ENCODE results near the gene NUP42. TPM values are rescaled to one million over a fixed set of nuclear protein-coding genes. Genes with fewer than 3 reads are reported as not detected.

Gene NUP42
- total RNA-seq, 4 donors from 2014 or later, result 16.6 to 31.6 (median 23.6) TPM

DNA sequence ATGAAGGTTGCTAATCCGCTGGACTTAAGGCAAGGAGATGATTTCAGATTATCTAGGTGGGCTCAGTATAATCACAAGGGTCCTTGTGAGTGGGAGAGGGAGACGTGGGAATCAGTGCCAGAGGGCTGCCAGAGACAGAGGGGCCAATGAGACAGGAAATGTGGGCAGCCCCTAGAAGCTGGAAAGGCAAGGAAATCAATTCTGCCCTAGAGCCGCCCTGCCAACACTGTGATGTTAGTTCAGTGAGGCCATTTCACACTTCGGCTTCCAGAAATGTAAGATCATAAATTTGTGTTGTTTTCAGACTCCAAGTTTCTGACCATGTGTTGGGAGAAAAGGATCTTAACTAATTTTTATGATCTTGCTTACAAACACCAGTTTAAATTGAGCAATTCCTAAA lies 61.1 kb downstream of the NUP42 start:
- intact Hi-C loops (cut with DNase I), result no loop called here
- Histone ChIP-seq H3K4me3 (no peak overlapping the region), H3K36me3 (no peaks in the 10 kb centered on the region), H3K27me3 (peaks cover 0 to 9% (median under 1%) of the 10 kb centered on the region in 4 donors), H3K4me1 (peaks cover 7 to 16% (median 13%) of the 10 kb centered on the region in 4 donors), H3K9me3 (no peaks in the 10 kb centered on the region), H3K27ac (replicated peaks in 1 of 4) (peak overlapping the region in 2 of 4 donors; percentile 1 to 11)
- peak; percentile 70 for DNase-seq (ENCODE audit: extremely low spot score)
- TF ChIP-seq POLR2AphosphoS5 (IDR thresholded peaks at IDR 0.05), result no peak
- TF ChIP-seq POLR2A (IDR thresholded peaks at IDR 0.05; ENCODE audit: low read depth), result no peak
- 69% methylated on average over 4 of the region's 4 CpGs for WGBS

DNA sequence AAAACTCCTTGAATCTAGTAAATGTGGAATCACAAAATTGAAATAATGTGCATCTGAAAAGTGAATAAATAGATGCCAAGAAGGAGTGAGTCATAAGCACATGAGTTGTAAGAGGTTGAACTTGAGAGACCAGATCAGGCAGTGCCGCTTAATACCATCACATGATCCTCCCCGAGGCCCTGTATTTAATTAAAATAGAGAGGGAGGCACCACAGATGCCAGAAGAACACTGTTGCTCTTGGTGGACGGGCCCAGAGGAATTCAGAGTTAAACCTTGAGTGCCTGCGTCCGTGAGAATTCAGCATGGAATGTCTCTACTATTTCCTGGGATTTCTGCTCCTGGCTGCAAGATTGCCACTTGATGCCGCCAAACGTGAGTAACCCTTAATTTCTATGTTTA lies 64.7 kb downstream of the NUP42 start, which contains the start of gene GPNMB:
TSS of gene GPNMB (plus strand) at position 221 of the 400 bp plus-strand sequence. CDS start at position 304, 83 bp downstream.
- TF ChIP-seq POLR2AphosphoS5 (IDR thresholded peaks at IDR 0.05), result peak in 1 of 2 donors; percentile 61
- no peak for TF ChIP-seq EP300 (IDR thresholded peaks at IDR 0.05)
- Histone ChIP-seq H3K27me3 (peaks cover 0 to 27% (median 2%) of the 10 kb centered on the region in 4 donors), H3K9me3 (no peaks in the 10 kb centered on the region), H3K4me3 (peak within 1 kb of the TSS; percentile 50 to 61 (median 53)), H3K36me3 (no peaks in the 10 kb centered on the region), H3K4me1 (peaks cover 13 to 23% (median 19%) of the 10 kb centered on the region in 4 donors), H3K27ac (replicated peaks in 1 of 4) (peak within 1 kb of the TSS; percentile 65 to 77 (median 72))
- 53% methylated on average over 7 of the region's 7 CpGs for WGBS
- no peak for DNase-seq (ENCODE audit: extremely low spot score)
- intact Hi-C loops (cut with DNase I), result no loop called here

DNA sequence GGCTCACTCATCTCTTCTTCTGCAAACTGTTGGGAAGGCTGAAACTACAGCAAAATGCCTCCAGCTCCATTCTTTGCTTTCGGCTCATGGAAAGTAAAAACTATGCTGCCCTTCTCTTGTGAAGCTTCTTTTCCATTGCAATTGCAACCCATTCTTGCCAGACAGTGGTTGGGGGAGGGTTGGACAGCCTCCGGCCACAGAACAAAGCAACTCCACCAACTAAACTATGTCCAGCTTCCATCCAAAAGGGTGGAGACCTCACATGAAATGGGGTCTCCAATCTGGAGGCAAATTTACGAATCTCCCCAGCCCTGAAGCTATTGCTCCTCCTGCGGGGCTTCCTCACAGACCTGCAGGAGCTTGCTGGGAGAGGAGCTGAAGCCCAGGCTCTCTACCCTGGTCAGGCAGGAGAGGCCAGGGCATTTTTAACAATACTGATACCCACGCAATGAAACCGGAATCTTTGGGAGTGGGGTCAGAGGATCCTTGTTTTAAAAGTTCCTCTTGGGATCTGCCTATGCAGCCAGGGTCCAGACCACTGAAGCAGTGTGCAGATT lies 65.3 kb downstream of the NUP42 start:
- Histone ChIP-seq H3K4me1 (peaks cover 13 to 23% (median 19%) of the 10 kb centered on the region in 4 donors), H3K9me3 (peaks cover 0 to 5% (median under 1%) of the 10 kb centered on the region in 4 donors), H3K27me3 (peaks cover 0 to 27% (median 2%) of the 10 kb centered on the region in 4 donors), H3K36me3 (no peaks in the 10 kb centered on the region), H3K27ac (replicated peaks in 1 of 4) (peak overlapping the region; percentile 65 to 77 (median 72)), H3K4me3 (peak overlapping the region; percentile 50 to 61 (median 53))
- DNase-seq (ENCODE audit: extremely low spot score), result no peak
- intact Hi-C loops (cut with DNase I), result no loop called here
- TF ChIP-seq POLR2A (IDR thresholded peaks at IDR 0.05; ENCODE audit: low read depth) (no peak), EP300 (IDR thresholded peaks at IDR 0.05) (no peak), POLR2AphosphoS5 (IDR thresholded peaks at IDR 0.05) (no peak)
- TF ChIP-seq, protein P1, sequence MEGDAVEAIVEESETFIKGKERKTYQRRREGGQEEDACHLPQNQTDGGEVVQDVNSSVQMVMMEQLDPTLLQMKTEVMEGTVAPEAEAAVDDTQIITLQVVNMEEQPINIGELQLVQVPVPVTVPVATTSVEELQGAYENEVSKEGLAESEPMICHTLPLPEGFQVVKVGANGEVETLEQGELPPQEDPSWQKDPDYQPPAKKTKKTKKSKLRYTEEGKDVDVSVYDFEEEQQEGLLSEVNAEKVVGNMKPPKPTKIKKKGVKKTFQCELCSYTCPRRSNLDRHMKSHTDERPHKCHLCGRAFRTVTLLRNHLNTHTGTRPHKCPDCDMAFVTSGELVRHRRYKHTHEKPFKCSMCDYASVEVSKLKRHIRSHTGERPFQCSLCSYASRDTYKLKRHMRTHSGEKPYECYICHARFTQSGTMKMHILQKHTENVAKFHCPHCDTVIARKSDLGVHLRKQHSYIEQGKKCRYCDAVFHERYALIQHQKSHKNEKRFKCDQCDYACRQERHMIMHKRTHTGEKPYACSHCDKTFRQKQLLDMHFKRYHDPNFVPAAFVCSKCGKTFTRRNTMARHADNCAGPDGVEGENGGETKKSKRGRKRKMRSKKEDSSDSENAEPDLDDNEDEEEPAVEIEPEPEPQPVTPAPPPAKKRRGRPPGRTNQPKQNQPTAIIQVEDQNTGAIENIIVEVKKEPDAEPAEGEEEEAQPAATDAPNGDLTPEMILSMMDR (IDR thresholded peaks at IDR 0.05), result no peak
- WGBS, result 79% methylated on average over 6 of the region's 6 CpGs

DNA sequence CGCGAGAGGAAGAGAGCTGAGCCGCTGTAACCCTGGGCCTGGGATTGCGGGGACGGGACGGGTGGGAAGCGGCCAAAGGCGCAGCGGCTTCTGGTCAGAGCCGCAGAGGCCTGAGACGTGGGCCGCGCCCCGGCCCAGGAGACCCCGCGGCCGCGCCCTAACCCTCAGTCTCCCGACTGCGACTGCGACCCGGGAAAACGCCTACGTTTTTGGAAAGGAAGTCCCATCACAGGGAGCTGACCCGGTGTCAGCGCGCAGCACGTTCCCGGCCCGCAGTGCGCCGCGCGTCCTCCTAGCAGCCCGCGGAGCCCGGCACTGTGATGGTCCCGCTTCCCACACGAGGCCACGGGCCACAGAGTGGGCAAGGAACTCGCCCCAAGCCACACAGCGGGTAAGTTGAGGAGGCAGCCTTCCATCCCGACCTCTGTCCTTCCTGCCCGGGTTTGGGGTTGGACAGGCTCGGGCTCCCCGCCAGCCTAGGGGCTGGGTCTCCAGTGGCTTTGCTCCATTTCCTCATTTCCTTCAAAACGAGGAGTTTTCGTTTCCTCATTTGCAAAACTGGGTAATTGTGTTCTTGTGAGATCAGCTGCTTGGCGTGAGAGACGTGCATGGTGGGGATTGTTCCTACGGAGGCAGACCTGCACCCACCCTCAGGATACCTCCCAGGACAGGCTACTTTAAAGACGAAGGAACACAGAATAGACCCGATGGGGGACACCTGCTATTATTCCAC lies 65.9 kb downstream of the NUP42 start:
- Histone ChIP-seq H3K4me1 (peaks cover 8 to 20% (median 17%) of the 10 kb centered on the region in 4 donors), H3K36me3 (no peaks in the 10 kb centered on the region), H3K4me3 (peak overlapping the region; percentile 50 to 61 (median 53)), H3K27ac (replicated peaks in 1 of 4) (peak overlapping the region; percentile 65 to 77 (median 72)), H3K9me3 (peaks cover 0 to 6% (median 2%) of the 10 kb centered on the region in 4 donors), H3K27me3 (peaks cover 0 to 27% (median 2%) of the 10 kb centered on the region in 4 donors)
- no peak for TF ChIP-seq POLR2A (IDR thresholded peaks at IDR 0.05; ENCODE audit: low read depth)
- TF ChIP-seq POLR2AphosphoS5 (IDR thresholded peaks at IDR 0.05), result no peak
- TF ChIP-seq, protein P1 (IDR thresholded peaks at IDR 0.05), result no peak
- TF ChIP-seq EP300 (IDR thresholded peaks at IDR 0.05), result no peak
- 22% methylated on average over 47 of the region's 53 CpGs for WGBS
- DNase-seq (ENCODE audit: extremely low spot score), result no peak
- intact Hi-C loops (cut with DNase I), result no loop called here

DNA sequence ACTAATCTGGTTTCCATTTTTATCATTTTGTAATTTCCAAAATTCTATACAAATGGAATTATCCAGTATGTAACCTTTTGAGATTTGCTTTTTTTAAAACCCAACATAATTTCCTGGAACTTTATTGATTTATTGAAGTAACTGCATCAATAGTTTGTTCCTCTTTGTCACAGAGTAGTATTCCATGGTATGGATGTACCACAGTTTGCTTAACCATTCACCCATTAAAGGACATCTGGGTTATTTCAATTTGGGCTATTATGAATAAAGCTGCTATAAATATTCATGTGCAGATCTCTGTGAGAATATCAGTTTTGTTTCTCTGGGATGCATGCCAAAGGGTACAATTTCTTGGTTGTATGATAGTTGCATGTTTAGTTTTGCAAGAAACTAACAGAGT lies 67.6 kb downstream of the NUP42 start:
- no peak for DNase-seq (ENCODE audit: extremely low spot score)
- Histone ChIP-seq H3K36me3 (peaks cover 0 to 7% (median 0%) of the 10 kb centered on the region in 4 donors), H3K27ac (replicated peaks in 1 of 4) (no peak overlapping the region), H3K4me3 (no peak overlapping the region), H3K9me3 (peaks cover 0 to 6% (median 2%) of the 10 kb centered on the region in 4 donors), H3K27me3 (peaks cover 0 to 27% (median 2%) of the 10 kb centered on the region in 4 donors), H3K4me1 (peaks cover 0 to 13% (median 10%) of the 10 kb centered on the region in 4 donors)
- intact Hi-C loops (cut with DNase I), result no loop called here
- TF ChIP-seq POLR2A (IDR thresholded peaks at IDR 0.05; ENCODE audit: low read depth), result no peak
- no peak for TF ChIP-seq EP300 (IDR thresholded peaks at IDR 0.05)
- TF ChIP-seq POLR2AphosphoS5 (IDR thresholded peaks at IDR 0.05), result no peak
- TF ChIP-seq, protein P1 (IDR thresholded peaks at IDR 0.05), result no peak

Other genes with a start within 250 kb of the NUP42 start
- gene HYCC1, start 167.9 kb upstream of the NUP42 start, total RNA-seq, result 10 to 100 TPM; 39.2 to 62.6 (median 47.2) TPM
- gene KLHL7, start 76.3 kb upstream of the NUP42 start, total RNA-seq, result 10 to 100 TPM; 20.4 to 36.2 (median 30.8) TPM
- 10 to 100 TPM; 46.1 to 94.9 (median 60.7) TPM for gene GPNMB, start 64.7 kb downstream of the NUP42 start, total RNA-seq
- gene MALSU1, start 117.3 kb downstream of the NUP42 start, total RNA-seq, result 10 to 100 TPM; 39.0 to 74.2 (median 63.3) TPM

Data from esophagus muscularis mucosa (tissue), 4 donors.